Measurements from ENCODE around the gene PNPLA6. TPM values are rescaled to one million over a fixed set of nuclear protein-coding genes. Genes with fewer than 3 reads are reported as not detected.
A peak's percentile ranks its signal among the peaks of the same experiment; 100 is the strongest.

PNPLA6 gene
- total and polyA plus RNA-seq, 9 of the 15 experiments (the other 6 are each of a cell fraction or from before 2014, with no cell fraction given): 0.07 to 30.2 (median 8.3) TPM

DNA sequence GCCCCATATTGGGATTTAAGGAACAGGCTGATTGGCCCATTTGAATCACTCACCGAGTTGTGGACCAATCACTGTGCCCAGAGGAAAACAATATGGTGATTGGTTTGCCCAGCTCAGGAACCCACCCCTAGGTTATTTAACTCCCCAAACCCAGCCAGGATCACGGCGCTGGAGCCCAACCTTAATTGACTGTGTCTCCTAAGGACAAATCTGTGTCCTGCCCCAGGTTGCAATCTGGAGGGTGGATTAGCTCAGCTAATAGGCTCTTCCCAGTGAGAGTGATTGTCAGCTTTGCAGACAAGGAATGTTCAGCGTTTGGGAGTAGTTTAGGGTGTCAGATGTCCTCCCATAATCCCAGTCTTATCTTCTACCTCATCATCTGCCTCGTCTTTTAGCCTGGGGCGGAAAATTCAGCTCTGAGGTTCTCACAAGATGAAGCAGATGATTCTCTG lies 23.1 kb upstream of the PNPLA6 start (continued):
- TF ChIP-seq ATF6 (CRISPR knock-in tag; IDR thresholded peaks at IDR 0.05) (no peak), POLR2AphosphoS5 (IDR thresholded peaks at IDR 0.05; ENCODE audit: control insufficient read depth, insufficient read depth, low read depth, low read length) (no peak), E2F3 (CRISPR knock-in tag; IDR thresholded peaks at IDR 0.05) (no peak), MAZ (CRISPR knock-in tag; conservative IDR thresholded peaks at IDR 0.05 in 1 of 2, IDR thresholded peaks at IDR 0.05 in 1 of 2) (0 out of 4 replicates have a peak, but pooled peaks of 1 of the 2 experiments have one; percentile 25), ELF4 (CRISPR knock-in tag; IDR thresholded peaks at IDR 0.05) (no peak), ASH1L (IDR thresholded peaks at IDR 0.05; ENCODE audit: borderline replicate concordance, low read depth, partially characterized antibody) (peak; percentile 23), FOS (IDR thresholded peaks at IDR 0.05; ENCODE audit: extremely low read depth, insufficient read length) (peak; percentile 36), ZBTB17 (CRISPR knock-in tag; IDR thresholded peaks at IDR 0.05) (no peak), NFYB (IDR thresholded peaks at IDR 0.05; ENCODE audit: extremely low read depth, insufficient read length) (peak; percentile 78), RCOR1 (IDR thresholded peaks at IDR 0.05; ENCODE audit: borderline replicate concordance in 1 of 2, low read depth in 2 of 2, low read length in 2 of 2) (peak in 1 of 2 experiments; percentile 64; a peak in 1 of 4 replicates), TBP (optimal IDR thresholded peaks at IDR 0.05; ENCODE audit: low read depth, low read length) (peak; percentile 6), PHF21A (IDR thresholded peaks at IDR 0.05; ENCODE audit: borderline replicate concordance, low read depth) (no peak), MED1 (CRISPR knock-in tag; IDR thresholded peaks at IDR 0.05; ENCODE audit: borderline replicate concordance) (no peak), ZNF639 (CRISPR knock-in tag; conservative IDR thresholded peaks at IDR 0.05 in 1 of 2, IDR thresholded peaks at IDR 0.05 in 1 of 2) (no peak), SFPQ (IDR thresholded peaks at IDR 0.05; ENCODE audit: low read depth, low read length) (no peak), ZNF217 (CRISPR knock-in tag; IDR thresholded peaks at IDR 0.05) (no peak), ESRRA (IDR thresholded peaks at IDR 0.05; ENCODE audit: borderline replicate concordance, low read depth) (0 out of 2 replicates have a peak, but pooled peaks have one; percentile 8), SIX5 (IDR thresholded peaks at IDR 0.05; ENCODE audit: borderline replicate concordance in 1 of 2, insufficient read depth in 1 of 2, low read depth in 1 of 2, low read length in 2 of 2) (no peak), MAFF (IDR thresholded peaks at IDR 0.05; ENCODE audit: low read length) (no peak), KAT8 (IDR thresholded peaks at IDR 0.05; ENCODE audit: low read depth) (no peak), MYNN (IDR thresholded peaks at IDR 0.05) (no peak), MYNN (CRISPR knock-in tag; IDR thresholded peaks at IDR 0.05) (no peak)
- TF ChIP-seq, protein P1, sequence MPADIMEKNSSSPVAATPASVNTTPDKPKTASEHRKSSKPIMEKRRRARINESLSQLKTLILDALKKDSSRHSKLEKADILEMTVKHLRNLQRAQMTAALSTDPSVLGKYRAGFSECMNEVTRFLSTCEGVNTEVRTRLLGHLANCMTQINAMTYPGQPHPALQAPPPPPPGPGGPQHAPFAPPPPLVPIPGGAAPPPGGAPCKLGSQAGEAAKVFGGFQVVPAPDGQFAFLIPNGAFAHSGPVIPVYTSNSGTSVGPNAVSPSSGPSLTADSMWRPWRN (IDR thresholded peaks at IDR 0.05; ENCODE audit: low read depth): no peak
